T-helper 2 cell treated with Interferon-gamma antibody and Interleukin-4, amounts not matched to agents 100 ng/mL and 5 ng/mL, for 36 hours (primary cell): Measurements from ENCODE around the gene SFI1. TPM values are rescaled to one million over a fixed set of nuclear protein-coding genes. Genes with fewer than 3 reads are reported as not detected.

Experiments used
- intact Hi-C: fragments of 100-400 bp; cut with micrococcal nuclease; formaldehyde crosslinking; loops from one replicate; pipeline ENCODE4 v1.15.1; 2023
- total RNA-seq: library from RNA; stranded (reverse); gene quantifications from 2 replicates; pipeline ENCODE4 v1.2.3, GENCODE V29; 2022

SFI1 gene
- total RNA-seq, 1 donor from 2014 or later = 169 TPM

GRCh38 chr22:31661851-31662667, 165.7 kb downstream of the SFI1 start, which contains the start of gene PISD:
TSS of gene PISD (minus strand) at chr22:31662215. CDS start at chr22:31662208, 7 bp downstream.
- intact Hi-C loops = loop anchor here (1.0 to 10.0 kb wide), 5 partner anchors 14 to 813 kb away; partner anchors contain the start of genes FBXO7, PRR14L, RTCB and YWHAH

- intact Hi-C loops = loop anchor here (1.0 to 10.0 kb wide), 5 partner anchors 14 to 812 kb away; partner anchors contain the start of genes FBXO7, PRR14L, RTCB and YWHAH
Measured at GRCh38 chr22:31662668-31663037, 166.3 kb downstream of the SFI1 start.

Other genes starting within 250 kb of the SFI1 start
- 25.7 and 26.9 TPM in 2 replicates for gene PIK3IP1, start 204.0 kb upstream of the SFI1 start, total RNA-seq
- gene PATZ1, start 150.2 kb upstream of the SFI1 start, total RNA-seq = 34.1 and 34.4 TPM in 2 replicates
- gene DRG1, start 96.9 kb upstream of the SFI1 start, total RNA-seq = 83.0 and 88.7 TPM in 2 replicates
- 35.3 and 42.3 TPM in 2 replicates for gene EIF4ENIF1, start 6.7 kb upstream of the SFI1 start, total RNA-seq
- gene PISD, start 165.7 kb downstream of the SFI1 start, total RNA-seq = 27.3 and 28.2 TPM in 2 replicates